H1 (cell line): ENCODE data around the gene TLK1. TPM values are rescaled to one million over a fixed set of nuclear protein-coding genes. Genes with fewer than 3 reads are reported as not detected.

ENCODE experiments used
- CTCF ChIA-PET: fragments of 300-600 bp; sonication (Branson Sonifier 250); formaldehyde crosslinking; loops from one replicate; lab custom pipeline; 2021; ENCODE audit not compliant: partially characterized antibody; lab: Charles Lee
- POLR2A ChIA-PET: fragments of 300-600 bp; sonication (Branson Sonifier 250); formaldehyde crosslinking; loops from one replicate; lab custom pipeline; 2021; ENCODE audit warnings: inconsistent platforms; ENCODE audit not compliant: partially characterized antibody; lab: Charles Lee
- DNase-seq, 2 experiments: peaks; one replicate each; pipeline versions ENCODE4 v3.0.0 to v3.0.0-alpha.2; 2010 to 2022; ENCODE audit warnings: low spot score in 2 of 2, low read depth in 1 of 2, mixed read lengths in 1 of 2
- FAIRE-seq: peaks from 2 replicates; lab custom pipeline; 2011; peaks lifted over from hg19 to GRCh38; lab: Jason Lieb, UNC
- H2AFZ ChIP-seq: 2 replicates; pipeline ENCODE4 v1.8.1; 2012; ENCODE audit warnings: low read length, inconsistent platforms
- H2AK5ac ChIP-seq: 2 replicates; pipeline ENCODE4 v1.6.1; 2013; ENCODE audit warnings: low read depth, low read length
- H2BK120ac ChIP-seq: replicated peaks from 2 replicates; pipeline ENCODE3; 2013; ENCODE audit warnings: low read depth, low read length, inconsistent platforms
- H2BK12ac ChIP-seq: 2 replicates; pipeline ENCODE4 v1.6.1; 2013; ENCODE audit warnings: low read depth, low read length
- H2BK15ac ChIP-seq: 2 replicates; pipeline ENCODE4 v1.6.1; 2013; ENCODE audit warnings: low read length
- H2BK20ac ChIP-seq: 2 replicates; pipeline ENCODE4 v1.6.1; 2013; ENCODE audit warnings: low read length
- H2BK5ac ChIP-seq: 2 replicates; pipeline ENCODE4 v1.6.1; 2013; ENCODE audit warnings: low read depth, low read length
- H3K14ac ChIP-seq: 2 replicates; pipeline ENCODE4 v1.6.1; 2013; ENCODE audit warnings: inconsistent platforms; ENCODE audit not compliant: insufficient read length
- H3K18ac ChIP-seq: 2 replicates; pipeline ENCODE4 v1.6.1; 2013; ENCODE audit warnings: low read length; ENCODE audit errors: extremely low read depth
- H3K23ac ChIP-seq: 2 replicates; pipeline ENCODE4 v1.6.1; 2013; ENCODE audit warnings: inconsistent platforms; ENCODE audit not compliant: insufficient read length
- H3K23me2 ChIP-seq: 2 replicates; pipeline ENCODE4 v1.6.1; 2013; ENCODE audit warnings: low read depth, low read length
- H3K27ac ChIP-seq: 2 replicates; pipeline ENCODE4 v1.6.1; 2011; ENCODE audit warnings: low read depth, low read length, inconsistent platforms
- H3K27me3 ChIP-seq, 4 experiments: replicated peaks in 1 of 4; 1 replicate in 1 of 4; 2 replicates in 3 of 4; pipeline versions ENCODE4 v1.6.1 to v1.8.1; 2011 to 2013; ENCODE audit warnings: low read length in 3 of 4, mild to moderate bottlenecking in 3 of 4, inconsistent platforms in 2 of 4, mixed read lengths in 2 of 4, moderate library complexity in 1 of 4; ENCODE audit not compliant: control insufficient read depth in 3 of 4, insufficient read depth in 3 of 4; ENCODE audit errors: extremely low read depth in 1 of 4
- H3K36me3 ChIP-seq, 4 experiments: 2 replicates each; pipeline versions ENCODE4 v1.6.1 to v1.8.1; 2011 to 2013; ENCODE audit warnings: mild to moderate bottlenecking in 4 of 4, low read length in 3 of 4, moderate library complexity in 2 of 4, control low read depth in 1 of 4, inconsistent platforms in 1 of 4; ENCODE audit not compliant: insufficient read depth in 4 of 4, control insufficient read depth in 2 of 4
- H3K4ac ChIP-seq: replicated peaks from 2 replicates; pipeline ENCODE3; 2013; ENCODE audit warnings: low read length, low read depth, mixed read lengths, inconsistent platforms; ENCODE audit not compliant: insufficient read length
- H3K4me1 ChIP-seq, 4 experiments: replicated peaks in 1 of 4; 1 replicate in 1 of 4; 2 replicates in 3 of 4; pipeline versions ENCODE4 v1.6.1 to v1.8.1; 2011 to 2013; ENCODE audit warnings: low read length in 3 of 4, inconsistent platforms in 2 of 4, mixed read lengths in 1 of 4; ENCODE audit not compliant: insufficient read depth in 4 of 4, control insufficient read depth in 3 of 4
- H3K4me2 ChIP-seq, 2 experiments: 2 replicates each; pipeline versions ENCODE4 v1.6.1 to v1.8.1; 2011 to 2013; ENCODE audit warnings: low read depth in 2 of 2, low read length in 2 of 2, control low read depth in 1 of 2, inconsistent platforms in 1 of 2, mild to moderate bottlenecking in 1 of 2; ENCODE audit not compliant: insufficient read depth in 1 of 2
- H3K4me3 ChIP-seq, 4 experiments: fragments of 200-600, 300-600 bp in 1 of 4; sonication (generic), shearing (Covaris generic), sonication (Bioruptor Twin) in 1 of 4; 2 replicates each; pipeline versions ENCODE4 v1.5.1 to v1.8.1; 2011 to 2016; ENCODE audit warnings: low read length in 4 of 4, low read depth in 3 of 4, control low read depth in 2 of 4, inconsistent platforms in 2 of 4, mild to moderate bottlenecking in 2 of 4, mixed read lengths in 1 of 4, moderate library complexity in 1 of 4; ENCODE audit not compliant: insufficient read depth in 2 of 4; ENCODE audit errors: extremely low read depth in 1 of 4
- H3K56ac ChIP-seq: replicated peaks from 2 replicates; pipeline ENCODE3; 2013; ENCODE audit warnings: low read depth, mild to moderate bottlenecking, mixed read lengths, low read length, inconsistent platforms; ENCODE audit not compliant: insufficient read length
- H3K79me1 ChIP-seq: 2 replicates; pipeline ENCODE4 v1.6.1; 2013; ENCODE audit warnings: low read depth, low read length, control low read depth
- H3K79me2 ChIP-seq, 2 experiments: 2 replicates each; pipeline versions ENCODE4 v1.6.1 to v1.8.1; 2012 to 2013; ENCODE audit warnings: low read length in 2 of 2, mild to moderate bottlenecking in 2 of 2, inconsistent platforms in 1 of 2; ENCODE audit not compliant: insufficient read depth in 2 of 2, control insufficient read depth in 1 of 2
- H3K9ac ChIP-seq, 4 experiments: replicated peaks in 1 of 4; 1 replicate in 1 of 4; 2 replicates in 3 of 4; pipeline versions ENCODE4 v1.6.1 to v1.8.1; 2011 to 2013; ENCODE audit warnings: low read depth in 3 of 4, low read length in 3 of 4, control low read depth in 2 of 4, mild to moderate bottlenecking in 2 of 4, moderate library complexity in 2 of 4, inconsistent platforms in 1 of 4; ENCODE audit errors: extremely low read depth in 1 of 4
- H3K9me3 ChIP-seq, 2 experiments: 2 replicates each; pipeline versions ENCODE4 v1.6.1 to v1.8.1; 2012 to 2013; ENCODE audit warnings: mild to moderate bottlenecking in 2 of 2, moderate library complexity in 2 of 2, control low read depth in 1 of 2, inconsistent platforms in 1 of 2, low read depth in 1 of 2, low read length in 1 of 2, mixed read lengths in 1 of 2; ENCODE audit not compliant: insufficient read depth in 2 of 2
- H4K20me1 ChIP-seq, 2 experiments: replicated peaks in 1 of 2; 2 replicates each; pipeline versions ENCODE3 to v1.8.1; 2011 to 2013; ENCODE audit warnings: inconsistent platforms in 2 of 2, low read length in 2 of 2, mild to moderate bottlenecking in 1 of 2; ENCODE audit not compliant: insufficient read depth in 2 of 2, control insufficient read depth in 1 of 2
- H4K5ac ChIP-seq: 2 replicates; pipeline ENCODE4 v1.6.1; 2013; ENCODE audit warnings: low read length, low read depth, mixed read lengths, inconsistent platforms; ENCODE audit not compliant: insufficient read length
- H4K8ac ChIP-seq: 2 replicates; pipeline ENCODE4 v1.8.0; 2013; ENCODE audit warnings: mild to moderate bottlenecking, moderate library complexity, low read length, inconsistent platforms; ENCODE audit not compliant: insufficient read depth; ENCODE audit errors: extremely low read depth
- H4K91ac ChIP-seq: replicated peaks from 2 replicates; pipeline ENCODE3; 2013; ENCODE audit warnings: low read length, mixed read lengths, inconsistent platforms; ENCODE audit not compliant: insufficient read length
- BACH1 ChIP-seq: IDR thresholded peaks from 2 replicates; pipeline ENCODE4 v1.6.1; 2012; ENCODE audit warnings: low read length, improper control_type of control experiment
- CBX8 ChIP-seq: fragments of 300-800, 300-1000 bp; sonication (generic); IDR thresholded peaks from 2 replicates; pipeline ENCODE4 v1.7.1; 2016; ENCODE audit warnings: low read depth, low read length, borderline replicate concordance
- CREB1 ChIP-seq: IDR thresholded peaks from 2 replicates; pipeline ENCODE4 v1.6.1; 2012; ENCODE audit warnings: inconsistent platforms
- KDM5A ChIP-seq: fragments of 200-600 bp; IDR thresholded peaks from 2 replicates; pipeline ENCODE4 v1.7.1; 2012; ENCODE audit warnings: mild to moderate bottlenecking, low read length, inconsistent platforms, mixed read lengths
- NANOG ChIP-seq: IDR thresholded peaks from 2 replicates; pipeline ENCODE4 v1.6.1; 2011; ENCODE audit warnings: low read length, low read depth, mild to moderate bottlenecking, inconsistent platforms; ENCODE audit not compliant: insufficient read depth, poor library complexity, severe bottlenecking
- PHF8 ChIP-seq: fragments of 200-600 bp; sonication (generic); conservative IDR thresholded peaks from 2 replicates; pipeline ENCODE4 v1.7.1; 2012; ENCODE audit warnings: low read depth, mild to moderate bottlenecking, inconsistent platforms, low read length, moderate library complexity
- POLR2AphosphoS5 ChIP-seq: IDR thresholded peaks from 2 replicates; pipeline ENCODE4 v1.6.1; 2011; ENCODE audit warnings: low read depth, low read length
- SIN3A ChIP-seq, 2 experiments: IDR thresholded peaks in 1 of 2; conservative IDR thresholded peaks in 1 of 2; 2 replicates each; pipeline ENCODE4 v1.6.1; 2011 to 2012; ENCODE audit warnings: low read length in 2 of 2, improper control_type of control experiment in 1 of 2, low read depth in 1 of 2, mild to moderate bottlenecking in 1 of 2
- SP1 ChIP-seq: IDR thresholded peaks from 2 replicates; pipeline ENCODE4 v1.6.1; 2011; ENCODE audit warnings: low read depth, low read length
- SP2 ChIP-seq: IDR thresholded peaks from 2 replicates; pipeline ENCODE4 v1.6.1; 2012; ENCODE audit warnings: mild to moderate bottlenecking, low read length, inconsistent platforms
- TAF1 ChIP-seq: IDR thresholded peaks from 2 replicates; pipeline ENCODE4 v1.6.1; 2011; ENCODE audit warnings: mild to moderate bottlenecking, low read depth, low read length
- ZNF274 ChIP-seq: IDR thresholded peaks from 2 replicates; pipeline ENCODE4 v1.7.0; 2012; ENCODE audit warnings: low read length, borderline replicate concordance; ENCODE audit errors: extremely low read depth
- WGBS, 2 experiments: shearing (Covaris generic) in 1 of 2; methylation state at CpG; one replicate each; pipeline versions ENCODE4 v1.1.6 to v1.1.7; 2013 to 2015; ENCODE audit warnings: low lambda C conversion rate in 2 of 2, mixed read lengths in 2 of 2, inconsistent platforms in 1 of 2, low coverage in 1 of 2, missing lambda C conversion rate in 1 of 2; ENCODE audit not compliant: insufficient replicate concordance in 2 of 2, insufficient coverage in 1 of 2, insufficient read length in 1 of 2; ENCODE audit errors: extremely low coverage in 1 of 2, missing lambda C conversion rate in 1 of 2; 5-methylcytosine and 5-hydroxymethylcytosine counted together
- polyA plus RNA-seq, 7 experiments: library from polyadenylated mRNA; depleted of rRNA in 3 of 7; stranded (reverse) in 5 of 7; unstranded in 2 of 7; fragments of >200 nt in 5 of 7; fragments of 200-250 nt in 2 of 7; gene quantifications; 1 replicate in 5 of 7; 2 replicates in 1 of 7; 4 replicates in 1 of 7; pipeline versions ENCODE4 v1.2.1 to v1.2.3, GENCODE V29; 2011 to 2013; ENCODE audit warnings: missing spikeins in 2 of 7, mixed read lengths in 2 of 7
- total RNA-seq: library from RNA; stranded (reverse); fragmentation: NEBNext Ultra II Directional; extraction: Animal tissue kit (Norgen Biotek cat#: 25700); gene quantifications from 2 replicates; pipeline ENCODE4 v1.2.1, GENCODE V29; 2021
- TF ChIP-seq, protein P1 (sequence below): IDR thresholded peaks from 2 replicates; pipeline ENCODE4 v1.6.1; 2011; ENCODE audit warnings: low read length, improper control_type of control experiment

TLK1 gene
- total and polyA plus RNA-seq, 2 of the 8 experiments (the other 6 are each of a cell fraction or from before 2014, with no cell fraction given): 11.2 to 102 TPM

- Histone ChIP-seq H2AFZ (no peak overlapping the region), H3K4ac (no peak overlapping the region), H2AK5ac (no peak overlapping the region), H3K36me3 (peaks cover 13 to 50% (median 41%) of the 10 kb centered on the region in 4 experiments), H2BK5ac (no peak overlapping the region), H3K4me2 (no peak overlapping the region), H3K79me1 (no peaks in the 10 kb centered on the region), H2BK12ac (no peak overlapping the region), H3K79me2 (no peaks in the 10 kb centered on the region), H4K8ac (no peak overlapping the region), H3K23ac (no peak overlapping the region), H4K20me1 (peaks cover 0 to 2% of the 10 kb centered on the region in 2 experiments), H3K9ac (no peak overlapping the region), H2BK15ac (no peak overlapping the region), H3K9me3 (no peaks in the 10 kb centered on the region), H3K56ac (no peak overlapping the region), H3K27me3 (no peaks in the 10 kb centered on the region), H3K4me1 (no peaks in the 10 kb centered on the region; a peak in 4 of 7 replicates), H2BK20ac (no peak overlapping the region), H4K91ac (no peak overlapping the region), H3K23me2 (no peaks in the 10 kb centered on the region), H2BK120ac (no peak overlapping the region), H3K18ac (no peak overlapping the region), H4K5ac (no peak overlapping the region), H3K4me3 (no peak overlapping the region), H3K14ac (no peak overlapping the region), H3K27ac (no peak overlapping the region)
- FAIRE-seq: no peak
- DNase-seq: no peak
- POLR2A ChIA-PET: interaction anchor here (1.6 to 2.5 kb wide), 3 partner anchors 11 to 464 kb away, joined by 5 to 6 read pairs (median 5); no protein-coding TSS in a partner anchor
- CTCF ChIA-PET: interaction anchor here (0.6 to 1.9 kb wide), 13 partner anchors 9 to 622 kb away, joined by 3 to 8 read pairs (median 3); no protein-coding TSS in a partner anchor
- WGBS, 2 experiments: 96% methylated on average over 5 of the region's 5 CpGs; no CpG with 5 or more reads in 1 of the 2 experiments
- no peak for TF ChIP-seq ZNF274
- no peak for TF ChIP-seq NANOG
- no peak for TF ChIP-seq TAF1
- TF ChIP-seq POLR2AphosphoS5: no peak
- no peak for TF ChIP-seq SP2
- no peak for TF ChIP-seq SIN3A (conservative IDR thresholded peaks at IDR 0.05 in 1 of 2, IDR thresholded peaks at IDR 0.05 in 1 of 2; ENCODE audit: low read depth in 1 of 2, low read length in 2 of 2)
- no peak for TF ChIP-seq SP1
- no peak for TF ChIP-seq CREB1
- no peak for TF ChIP-seq KDM5A
- TF ChIP-seq PHF8: no peak
- TF ChIP-seq BACH1: no peak
- TF ChIP-seq, protein P1, sequence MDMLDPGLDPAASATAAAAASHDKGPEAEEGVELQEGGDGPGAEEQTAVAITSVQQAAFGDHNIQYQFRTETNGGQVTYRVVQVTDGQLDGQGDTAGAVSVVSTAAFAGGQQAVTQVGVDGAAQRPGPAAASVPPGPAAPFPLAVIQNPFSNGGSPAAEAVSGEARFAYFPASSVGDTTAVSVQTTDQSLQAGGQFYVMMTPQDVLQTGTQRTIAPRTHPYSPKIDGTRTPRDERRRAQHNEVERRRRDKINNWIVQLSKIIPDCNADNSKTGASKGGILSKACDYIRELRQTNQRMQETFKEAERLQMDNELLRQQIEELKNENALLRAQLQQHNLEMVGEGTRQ: no peak
- no peak for TF ChIP-seq CBX8
Observed at GRCh38 chr2:170967553-170967952, 193.1 kb downstream of the TLK1 start.
